H54 (cell line): Measurements from ENCODE around the gene THSD7A.

Experiments
- DNase-seq: peaks from one replicate; pipeline ENCODE4 v3.0.0; 2011; ENCODE audit warnings: low spot score, mixed read lengths; ENCODE audit not compliant: insufficient read length
- FAIRE-seq: peaks from 3 replicates; lab custom pipeline; 2011; peaks lifted over from hg19 to GRCh38; lab: Jason Lieb, UNC
- POLR2A ChIP-seq: IDR thresholded peaks from 2 replicates; pipeline ENCODE4 v1.6.1; 2011; ENCODE audit warnings: low read depth, mild to moderate bottlenecking, low read length

Gene THSD7A

DNA sequence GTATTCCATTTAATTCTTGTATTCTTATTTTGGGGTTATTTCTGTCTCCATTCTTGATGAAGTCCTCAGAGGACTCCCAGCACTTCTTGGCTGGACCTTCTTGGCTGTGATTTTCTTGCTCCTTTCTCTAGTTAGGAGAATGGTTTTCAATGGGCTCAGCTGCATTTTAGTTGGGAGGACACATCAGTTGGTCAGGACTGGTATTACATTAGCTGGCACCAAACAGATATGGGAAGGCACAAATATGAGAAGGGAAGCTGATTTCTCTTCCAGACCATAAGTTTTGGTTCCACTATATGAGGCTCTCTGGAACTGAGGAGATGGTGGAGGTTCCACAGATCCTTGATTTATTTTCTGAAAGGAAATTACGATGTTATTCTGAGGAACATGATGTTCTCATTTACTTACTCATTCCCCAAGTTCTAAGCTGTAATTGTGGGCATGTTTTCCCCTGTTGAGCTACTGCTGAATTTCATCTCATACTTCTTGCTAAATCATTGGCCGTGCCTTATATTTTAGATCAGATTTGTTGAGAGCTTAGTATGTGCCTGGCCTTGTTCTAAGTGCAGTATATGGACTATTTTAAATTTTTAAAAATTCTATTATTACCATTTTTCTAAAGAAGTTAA is 261.0 kb downstream of the THSD7A start:
- DNase-seq (no peak), FAIRE-seq (peak; percentile 45)
- TF ChIP-seq POLR2A: no peak

- DNase-seq (no peak), FAIRE-seq (no peak)
- TF ChIP-seq POLR2A: no peak
Measured at GRCh38 chr7:11570205-11570604, 261.8 kb downstream of the THSD7A start.

DNA sequence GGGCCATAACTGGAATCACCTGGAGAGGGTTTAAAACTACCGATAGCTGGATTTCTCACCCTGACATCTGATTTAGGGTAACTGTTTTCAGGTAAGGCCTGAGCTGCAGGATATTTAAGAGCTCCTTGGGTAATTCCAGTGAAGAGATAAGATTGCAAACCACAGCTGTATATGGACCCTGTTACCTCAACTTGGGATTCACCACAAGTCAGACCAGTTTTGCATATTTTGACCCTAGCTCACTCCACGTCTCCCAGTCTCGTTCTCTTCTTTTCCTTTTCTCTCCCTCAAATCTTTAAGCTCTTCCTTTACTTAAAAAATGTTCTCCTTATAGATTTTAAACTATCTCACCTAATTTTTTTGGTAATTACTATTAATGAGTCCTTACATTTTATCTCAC is 264.4 kb downstream of the THSD7A start:
- DNase-seq: no peak
- TF ChIP-seq POLR2A: no peak
- no peak for FAIRE-seq

DNA sequence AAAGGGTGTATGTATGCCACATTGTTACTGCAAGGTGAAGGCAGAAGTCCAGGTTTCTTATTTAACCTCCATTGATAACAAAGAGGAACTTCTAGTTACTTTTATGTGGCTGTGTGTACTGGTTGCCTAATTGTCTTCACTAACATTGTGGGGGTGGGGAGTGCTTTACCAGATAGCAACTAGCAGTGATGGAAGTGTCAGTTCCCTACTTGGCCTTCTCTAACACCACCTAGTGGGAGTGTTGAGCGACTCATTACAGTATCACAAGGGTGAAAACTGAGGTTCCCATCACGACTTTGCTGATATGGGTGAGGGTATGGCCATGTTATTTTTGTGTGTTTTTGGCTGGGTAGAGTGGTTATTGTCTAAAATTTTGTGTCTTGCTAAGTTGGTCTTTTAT is 274.4 kb downstream of the THSD7A start:
- no peak for TF ChIP-seq POLR2A
- peak; percentile 12 for DNase-seq
- peak; percentile 99 for FAIRE-seq

GRCh38 chr7:11552676-11553296 is 279.2 kb downstream of the THSD7A start:
- TF ChIP-seq POLR2A: no peak
- no peak for DNase-seq

DNA sequence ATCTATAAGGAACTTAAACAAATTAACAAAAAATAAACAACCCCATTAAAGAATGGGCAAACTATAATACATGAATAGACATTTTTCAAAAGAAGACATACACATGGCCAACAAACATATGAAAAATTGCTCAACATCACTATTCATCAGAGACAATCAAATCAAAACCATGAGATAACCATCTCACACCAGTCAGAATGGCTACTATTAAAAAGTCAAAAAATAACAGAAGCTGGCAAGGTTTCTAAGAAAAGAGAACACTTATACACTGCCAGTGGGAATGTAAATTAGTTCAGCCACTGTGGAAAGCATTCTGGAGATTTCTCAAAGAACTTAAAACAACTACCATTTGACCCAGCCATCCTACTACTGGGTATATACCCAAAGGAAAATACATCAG is 280.5 kb downstream of the THSD7A start:
- FAIRE-seq (peak; percentile 20), DNase-seq (no peak)
- TF ChIP-seq POLR2A: no peak

More at GRCh38 chr7:11552676-11553296, 279.2 kb downstream of the THSD7A start:
- FAIRE-seq: no peak

DNA sequence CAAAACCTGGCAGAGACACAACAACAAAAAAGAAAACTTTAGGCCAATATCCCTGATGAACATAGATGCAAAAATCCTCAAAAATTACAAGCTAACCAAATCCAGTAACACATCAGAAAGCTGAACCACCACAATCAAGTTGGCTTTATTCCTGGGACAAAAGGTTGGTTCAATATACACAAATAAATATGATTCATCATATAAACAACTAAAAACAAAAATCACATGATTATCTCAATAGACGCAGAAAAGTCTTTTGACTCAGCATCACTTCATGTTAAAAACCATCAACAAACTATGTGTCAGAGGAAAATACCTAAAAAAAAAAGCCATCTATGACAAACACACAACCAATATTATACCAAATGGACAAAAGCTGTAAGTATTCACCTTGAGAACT is 283.5 kb downstream of the THSD7A start:
- DNase-seq: no peak
- FAIRE-seq: peak; percentile 78
- no peak for TF ChIP-seq POLR2A

DNA sequence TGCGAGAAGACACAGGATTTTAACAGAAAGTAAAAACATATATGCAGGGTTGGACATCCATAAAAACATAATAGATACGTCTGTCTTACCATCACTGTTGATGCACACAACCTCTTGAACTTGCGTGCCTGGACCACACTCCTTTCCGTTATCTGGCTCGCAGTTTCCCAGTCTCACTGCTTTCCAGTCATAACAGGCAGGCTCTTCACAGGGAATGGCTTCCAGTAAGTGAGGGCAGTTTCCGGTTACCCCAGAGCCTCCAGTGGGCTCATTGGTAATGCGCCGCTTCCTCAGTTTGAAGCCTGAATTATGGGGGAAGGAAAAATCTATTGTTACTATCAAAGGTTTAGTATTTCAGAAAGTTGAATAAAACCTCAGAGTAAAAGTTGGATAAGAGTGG is 290.7 kb downstream of the THSD7A start:
- FAIRE-seq (no peak), DNase-seq (no peak)
- TF ChIP-seq POLR2A: no peak

DNA sequence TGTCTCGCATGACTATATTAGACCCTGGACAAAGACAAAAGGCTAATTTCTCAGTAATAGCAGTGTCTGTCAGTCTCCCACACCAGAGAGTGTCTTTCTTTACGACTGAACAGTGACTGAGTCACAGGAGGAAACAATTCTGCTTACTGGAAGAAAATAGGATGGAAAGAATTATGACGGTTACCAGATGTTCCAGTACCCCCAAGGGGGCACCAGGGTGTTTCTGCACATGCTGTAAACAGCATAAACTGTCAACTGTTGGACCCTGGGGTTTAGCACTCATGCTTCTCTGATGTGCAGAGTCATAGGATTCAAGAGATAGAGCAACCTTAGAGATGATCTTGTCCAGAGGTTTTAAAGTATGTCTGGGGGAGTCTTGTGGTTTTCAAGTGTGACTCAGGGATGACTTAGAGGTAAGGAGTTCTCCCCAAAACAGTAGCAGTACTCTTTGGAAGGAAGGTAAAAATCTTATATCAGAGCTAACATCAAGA is 291.7 kb downstream of the THSD7A start:
- FAIRE-seq (peak; percentile 98), DNase-seq (peak; percentile 36)
- TF ChIP-seq POLR2A: no peak

DNA sequence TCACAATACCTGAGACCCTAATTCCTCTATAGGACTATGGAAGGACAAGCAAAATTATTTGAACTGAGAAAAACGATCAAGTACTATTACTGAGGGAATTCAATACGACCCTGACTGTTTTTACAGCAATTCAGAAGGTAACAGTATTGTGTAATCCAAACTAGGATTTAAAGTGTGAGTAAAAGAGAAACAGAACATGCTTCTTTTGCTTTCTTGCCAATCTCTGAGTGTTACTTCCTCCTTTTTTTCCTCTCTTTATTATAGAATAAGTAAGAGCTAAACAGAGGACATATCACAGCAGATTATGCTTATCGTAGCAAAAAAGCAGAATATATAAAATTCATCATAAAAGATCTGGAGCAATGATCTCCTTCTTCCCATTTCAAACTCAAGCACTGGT is 292.1 kb downstream of the THSD7A start:
- no peak for TF ChIP-seq POLR2A
- no peak for FAIRE-seq
- DNase-seq: no peak

DNA sequence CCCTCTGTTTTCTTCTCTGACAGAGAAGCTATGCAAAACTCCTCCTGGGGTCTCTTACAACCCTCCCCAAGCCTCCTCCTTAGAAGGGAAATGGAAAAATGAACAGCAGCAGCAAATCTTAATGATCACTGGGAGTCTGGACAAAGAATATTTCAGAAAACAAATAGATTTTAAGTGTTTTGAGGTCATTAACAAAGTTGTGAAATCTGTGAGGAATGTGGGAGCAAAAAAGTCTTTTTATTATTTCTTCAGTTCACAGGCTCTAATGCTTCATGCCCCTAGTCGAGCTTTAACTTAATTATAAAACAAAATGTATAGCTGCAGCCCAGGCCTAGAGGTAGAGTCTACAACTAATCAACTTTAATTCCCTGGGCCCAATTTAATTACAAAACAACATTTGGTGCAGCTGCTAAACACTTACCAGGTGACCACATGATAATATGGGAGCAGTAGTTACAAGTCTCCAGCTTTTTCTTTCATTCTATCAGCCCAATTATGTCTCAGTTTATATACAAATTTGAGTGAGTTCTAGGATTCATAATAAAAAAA is 293.2 kb downstream of the THSD7A start:
- no peak for DNase-seq
- FAIRE-seq: no peak
- no peak for TF ChIP-seq POLR2A

- TF ChIP-seq POLR2A: no peak
- DNase-seq (no peak), FAIRE-seq (peak; percentile 72)
Measured at GRCh38 chr7:11533229-11533820, 298.7 kb downstream of the THSD7A start.

DNA sequence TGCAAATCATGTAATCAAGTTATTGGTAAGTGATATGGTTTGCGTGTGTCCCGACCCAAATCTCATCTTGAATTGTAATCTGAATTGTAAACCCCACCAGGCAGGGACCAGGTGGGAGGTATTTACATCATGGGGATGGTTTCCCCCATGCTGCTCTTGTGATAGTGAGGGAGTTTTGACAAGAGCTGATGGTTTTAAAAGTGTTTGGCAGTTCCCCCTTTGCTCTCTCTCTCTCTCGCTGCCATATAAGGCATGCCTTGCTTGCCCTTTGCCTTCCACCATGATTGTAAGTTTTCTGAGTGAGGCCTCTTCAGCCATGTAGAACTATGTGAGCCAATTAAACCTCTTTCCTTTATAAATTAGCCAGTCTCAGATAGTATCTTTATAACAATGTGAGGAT is 302.6 kb downstream of the THSD7A start:
- DNase-seq (no peak), FAIRE-seq (no peak)
- no peak for TF ChIP-seq POLR2A

GRCh38 chr7:11527707-11528106 is 304.3 kb downstream of the THSD7A start:
- TF ChIP-seq POLR2A: no peak
- FAIRE-seq (no peak), DNase-seq (no peak)
